SK-N-SH treated with all-trans-retinoic acid at 6 μM for 48 hours (cell line): ENCODE data around the gene NKD2.
"Not testable (repeated sequence)": the region's sequence is repeated elsewhere in the genome, so short reads cannot be mapped to it uniquely, and the experiment has no call there.

Experiments
- ARNTL ChIP-seq: fragments of 450-650 bp; formaldehyde crosslinking; IDR thresholded peaks from 2 replicates; pipeline ENCODE4 v1.5.0; 2020; ENCODE audit warnings: low read depth, mild to moderate bottlenecking, moderate library complexity, borderline replicate concordance
- BACH2 ChIP-seq: fragments of 250-450 bp; sonication (Bioruptor Pico); IDR thresholded peaks from 2 replicates; pipeline ENCODE4 v1.9.0; 2021; ENCODE audit warnings: mild to moderate bottlenecking, borderline replicate concordance
- ESRRG ChIP-seq: fragments of 250-450 bp; sonication (Bioruptor Pico); IDR thresholded peaks from 2 replicates; pipeline ENCODE4 v1.6.1; 2021; ENCODE audit warnings: mild to moderate bottlenecking
- GLIS3 ChIP-seq: fragments of 250-450 bp; sonication (Bioruptor Pico); IDR thresholded peaks from 2 replicates; pipeline ENCODE4 v1.5.0; 2020; ENCODE audit warnings: mild to moderate bottlenecking, moderate library complexity
- ISL1 ChIP-seq: fragments of 250-450 bp; sonication (Bioruptor Pico); IDR thresholded peaks from 2 replicates; pipeline ENCODE4 v2.1.2; 2022; ENCODE audit warnings: mild to moderate bottlenecking, moderate library complexity
- PPARA ChIP-seq: fragments of 250-450 bp; sonication (Bioruptor Pico); IDR thresholded peaks from 2 replicates; pipeline ENCODE4 v1.5.0; 2020; ENCODE audit warnings: mild to moderate bottlenecking, borderline replicate concordance
- ZFP3 ChIP-seq: fragments of 250-450 bp; sonication (Bioruptor Pico); IDR thresholded peaks from 2 replicates; pipeline ENCODE4 v1.5.0; 2020; ENCODE audit warnings: mild to moderate bottlenecking, moderate library complexity
- ZFP30 ChIP-seq: fragments of 450-650 bp; formaldehyde crosslinking; IDR thresholded peaks from 2 replicates; pipeline ENCODE4 v1.5.0; 2022; ENCODE audit warnings: mild to moderate bottlenecking, moderate library complexity
- ZNF565 ChIP-seq: fragments of 450-650 bp; formaldehyde crosslinking; conservative IDR thresholded peaks from 2 replicates; pipeline ENCODE4 v1.5.0; 2020; ENCODE audit warnings: low read depth, mild to moderate bottlenecking, moderate library complexity
- ZNF70 ChIP-seq: fragments of 450-650 bp; formaldehyde crosslinking; IDR thresholded peaks from 2 replicates; pipeline ENCODE4 v1.5.0; 2020; ENCODE audit warnings: mild to moderate bottlenecking, moderate library complexity
- ZNF8 ChIP-seq: fragments of 450-650 bp; formaldehyde crosslinking; IDR thresholded peaks from 2 replicates; pipeline ENCODE4 v1.5.0; 2020; ENCODE audit warnings: mild to moderate bottlenecking, moderate library complexity
- TF ChIP-seq, protein P1 (sequence below): fragments of 250-450 bp; sonication (Bioruptor Pico); IDR thresholded peaks from 2 replicates; pipeline ENCODE4 v1.8.0; 2020; ENCODE audit warnings: mild to moderate bottlenecking, moderate library complexity, borderline replicate concordance
- TF ChIP-seq, protein P2 (sequence below): fragments of 250-450 bp; sonication (Bioruptor Pico); IDR thresholded peaks from 2 replicates; pipeline ENCODE4 v1.8.0; 2021; ENCODE audit warnings: low read depth, mild to moderate bottlenecking, moderate library complexity, borderline replicate concordance

DNA sequence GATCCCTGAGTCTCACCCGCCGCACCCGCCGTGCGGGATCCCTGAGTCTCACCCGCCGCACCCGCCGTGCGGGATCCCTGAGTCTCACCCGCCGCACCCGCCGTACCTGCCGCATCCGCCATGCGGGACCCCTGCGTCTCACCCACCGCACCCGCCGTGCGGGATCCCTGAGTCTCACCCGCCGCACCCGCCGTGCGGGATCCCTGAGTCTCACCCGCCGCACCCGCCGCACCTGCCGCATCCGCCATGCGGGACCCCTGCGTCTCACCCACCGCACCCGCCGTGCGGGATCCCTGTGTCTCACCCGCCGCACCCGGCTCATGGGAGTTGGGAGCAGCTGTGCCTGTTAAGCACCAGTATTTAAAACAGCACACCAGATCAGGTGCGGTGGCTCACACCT is 52.7 kb downstream of the NKD2 start:
- not testable (repeated sequence) for TF ChIP-seq ZNF565; ZFP30 (CRISPR knock-in tag); ARNTL (CRISPR knock-in tag); ESRRG; ZNF70 (CRISPR knock-in tag); ZFP3 (CRISPR knock-in tag); BACH2; ZNF8 (CRISPR knock-in tag); ISL1 (CRISPR knock-in tag); PPARA (CRISPR knock-in tag); GLIS3
- TF ChIP-seq, protein P1, sequence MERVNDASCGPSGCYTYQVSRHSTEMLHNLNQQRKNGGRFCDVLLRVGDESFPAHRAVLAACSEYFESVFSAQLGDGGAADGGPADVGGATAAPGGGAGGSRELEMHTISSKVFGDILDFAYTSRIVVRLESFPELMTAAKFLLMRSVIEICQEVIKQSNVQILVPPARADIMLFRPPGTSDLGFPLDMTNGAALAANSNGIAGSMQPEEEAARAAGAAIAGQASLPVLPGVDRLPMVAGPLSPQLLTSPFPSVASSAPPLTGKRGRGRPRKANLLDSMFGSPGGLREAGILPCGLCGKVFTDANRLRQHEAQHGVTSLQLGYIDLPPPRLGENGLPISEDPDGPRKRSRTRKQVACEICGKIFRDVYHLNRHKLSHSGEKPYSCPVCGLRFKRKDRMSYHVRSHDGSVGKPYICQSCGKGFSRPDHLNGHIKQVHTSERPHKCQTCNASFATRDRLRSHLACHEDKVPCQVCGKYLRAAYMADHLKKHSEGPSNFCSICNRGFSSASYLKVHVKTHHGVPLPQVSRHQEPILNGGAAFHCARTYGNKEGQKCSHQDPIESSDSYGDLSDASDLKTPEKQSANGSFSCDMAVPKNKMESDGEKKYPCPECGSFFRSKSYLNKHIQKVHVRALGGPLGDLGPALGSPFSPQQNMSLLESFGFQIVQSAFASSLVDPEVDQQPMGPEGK (CRISPR knock-in tag): not testable (repeated sequence)
- TF ChIP-seq, protein P2, sequence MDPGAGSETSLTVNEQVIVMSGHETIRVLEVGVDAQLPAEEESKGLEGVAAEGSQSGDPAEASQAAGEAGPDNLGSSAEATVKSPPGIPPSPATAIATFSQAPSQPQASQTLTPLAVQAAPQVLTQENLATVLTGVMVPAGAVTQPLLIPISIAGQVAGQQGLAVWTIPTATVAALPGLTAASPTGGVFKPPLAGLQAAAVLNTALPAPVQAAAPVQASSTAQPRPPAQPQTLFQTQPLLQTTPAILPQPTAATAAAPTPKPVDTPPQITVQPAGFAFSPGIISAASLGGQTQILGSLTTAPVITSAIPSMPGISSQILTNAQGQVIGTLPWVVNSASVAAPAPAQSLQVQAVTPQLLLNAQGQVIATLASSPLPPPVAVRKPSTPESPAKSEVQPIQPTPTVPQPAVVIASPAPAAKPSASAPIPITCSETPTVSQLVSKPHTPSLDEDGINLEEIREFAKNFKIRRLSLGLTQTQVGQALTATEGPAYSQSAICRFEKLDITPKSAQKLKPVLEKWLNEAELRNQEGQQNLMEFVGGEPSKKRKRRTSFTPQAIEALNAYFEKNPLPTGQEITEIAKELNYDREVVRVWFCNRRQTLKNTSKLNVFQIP (CRISPR knock-in tag): not testable (repeated sequence)
